ENCODE measurements around the gene PAQR3.

The PAQR3 gene
- total RNA-seq, result 24.6 to 26.7 reads per million in 2 donors

DNA sequence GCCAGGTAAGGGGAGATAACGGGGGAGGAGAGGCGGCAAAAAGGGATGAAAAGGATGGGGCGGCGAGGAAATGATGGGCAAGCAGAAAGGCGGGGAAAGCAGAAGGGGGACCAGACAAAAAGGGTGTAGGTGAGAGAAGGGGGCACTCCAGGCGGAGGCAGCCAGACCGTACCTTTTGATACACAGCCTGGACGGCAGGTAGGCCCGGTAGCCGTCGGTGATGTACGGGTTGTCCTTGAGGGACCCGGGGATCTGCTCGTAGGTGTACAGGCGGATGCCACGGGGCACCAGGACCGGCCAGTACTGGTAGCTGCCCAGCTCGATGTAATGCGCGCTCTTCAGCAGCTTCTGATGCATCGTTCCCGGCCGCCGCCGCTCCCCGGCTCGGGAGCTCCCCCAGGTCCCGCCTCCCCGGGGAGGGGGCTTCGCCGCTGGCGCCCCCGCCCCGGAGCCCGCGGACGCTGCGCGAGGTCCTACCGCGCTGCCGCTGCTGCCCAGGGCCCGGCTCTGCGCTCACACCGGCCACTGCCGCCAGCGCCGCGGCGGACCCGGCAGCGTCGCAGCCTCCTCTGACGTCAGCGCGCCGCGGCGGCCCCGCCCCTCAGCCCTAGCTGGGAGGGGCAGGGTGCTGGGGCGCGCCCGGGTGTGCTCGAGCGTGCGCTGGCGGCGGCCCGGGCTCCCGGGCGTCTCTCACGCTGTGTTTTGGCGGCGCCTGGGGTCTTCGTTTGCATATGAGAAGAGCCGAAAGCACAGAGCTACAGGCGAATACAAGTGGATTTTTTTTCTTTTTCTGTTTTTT is at the start of gene PAQR3:
PAQR3 (minus strand) TSS at position 571 of the 799 bp plus-strand sequence; CDS start at position 357, 214 bp downstream.
- DNase-seq, result peak; percentile 70 to 89 (median 75)

GRCh38 chr4:78987683-78988082 is 48.4 kb upstream of the PAQR3 start:
- DNase-seq, result no peak

DNA sequence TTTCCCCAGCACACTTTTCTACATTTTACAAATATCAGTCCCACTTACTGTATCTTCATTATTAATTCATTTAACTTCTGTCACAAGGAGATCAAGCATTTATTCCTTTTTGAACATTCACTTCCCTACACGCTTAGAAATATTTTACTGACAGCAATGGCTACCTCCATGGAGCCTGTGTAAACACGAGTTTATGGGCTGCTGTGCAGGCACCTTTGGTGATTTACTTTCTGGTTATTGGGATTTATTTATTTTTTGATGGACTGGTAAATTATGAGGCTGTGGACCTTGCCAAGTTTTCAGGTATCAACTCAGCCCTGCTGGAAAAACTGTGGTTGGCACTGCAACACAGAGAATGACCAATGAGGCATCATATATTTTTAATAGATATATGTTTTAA is 45.4 kb upstream of the PAQR3 start:
- DNase-seq, result no peak

DNA sequence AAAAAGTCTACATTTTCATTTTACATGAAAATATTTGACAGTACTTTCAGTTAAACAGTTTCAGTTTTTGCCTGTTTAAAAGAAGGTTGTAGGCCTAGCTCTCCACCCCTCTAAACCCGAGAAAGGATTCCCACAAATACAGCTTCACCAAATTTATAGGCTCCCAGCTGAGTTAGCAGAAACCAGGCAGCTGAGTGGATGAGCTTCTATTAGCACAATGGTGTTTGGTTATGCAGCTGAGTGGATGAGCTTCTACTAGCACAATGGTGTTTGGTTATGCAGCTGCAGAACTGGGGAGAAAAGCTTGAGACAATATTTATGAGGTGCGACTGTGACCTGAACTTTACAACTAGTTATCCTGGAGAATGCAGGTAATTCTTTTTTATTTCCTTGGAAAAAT is 36.6 kb upstream of the PAQR3 start:
- no peak for DNase-seq

DNA sequence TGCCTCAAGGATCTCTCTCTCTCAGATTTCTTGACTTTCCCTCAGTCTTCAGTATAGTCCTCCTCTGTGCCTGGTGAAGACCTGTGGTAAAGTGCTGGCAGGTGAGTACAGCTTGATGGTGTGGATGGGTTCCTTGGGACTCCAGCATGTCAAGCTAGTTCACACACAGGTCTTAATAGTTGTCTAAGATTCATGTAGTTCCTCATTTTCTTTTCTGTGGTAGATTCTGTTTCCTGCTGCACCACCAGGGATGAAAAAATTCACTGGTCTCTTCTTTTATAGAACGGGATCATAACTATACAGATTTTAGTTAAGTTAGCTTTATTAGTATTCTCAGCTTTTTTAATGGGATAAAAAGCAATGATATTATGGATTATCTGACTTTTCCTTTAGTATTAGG is 32.5 kb upstream of the PAQR3 start:
- DNase-seq, result no peak

DNA sequence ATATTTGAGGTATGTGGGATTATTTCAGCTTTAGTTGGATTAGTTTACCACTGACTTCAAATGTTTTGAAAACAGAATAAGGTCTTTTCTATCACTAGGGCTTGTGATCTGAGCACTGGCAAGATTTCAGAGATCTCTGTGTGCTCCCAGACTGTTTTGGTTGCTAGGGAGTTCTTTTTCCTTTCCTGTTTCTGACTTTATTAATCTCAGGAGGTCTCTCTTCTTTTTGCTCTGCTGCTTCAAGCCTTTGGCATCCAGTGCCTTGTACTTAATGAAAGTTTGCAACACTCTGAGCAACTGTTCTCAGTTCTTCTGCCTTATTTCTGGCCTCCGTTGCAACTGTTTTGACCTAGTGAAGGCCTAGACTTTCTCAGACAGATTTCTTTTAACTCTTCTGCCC is 32.1 kb upstream of the PAQR3 start:
- no peak for DNase-seq

DNA sequence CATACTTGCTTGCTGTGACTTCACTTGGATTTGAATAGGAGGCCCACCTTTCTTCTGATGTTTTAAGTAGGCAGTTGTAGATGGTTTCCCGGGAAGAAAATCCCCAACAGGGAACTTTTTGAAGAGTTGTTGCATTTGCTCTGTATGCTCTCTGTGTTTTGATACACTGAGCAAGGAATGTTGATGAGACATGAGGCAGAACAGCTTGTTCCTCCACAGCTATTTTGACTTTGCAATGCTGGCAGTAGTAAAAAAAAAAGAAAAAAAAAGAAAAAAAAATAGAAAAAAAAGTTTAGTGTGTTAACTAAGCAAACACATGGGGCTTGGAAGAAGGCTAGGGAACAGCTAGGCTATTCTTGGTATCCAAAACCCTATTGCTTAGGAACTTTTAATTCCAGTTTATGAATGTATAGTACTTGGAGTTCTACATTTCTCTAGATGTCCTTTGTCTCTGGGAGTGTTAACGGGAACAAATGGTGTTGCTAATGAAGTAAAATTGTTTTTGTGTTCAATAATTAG is 23.4 kb upstream of the PAQR3 start:
- no peak for DNase-seq

- no peak for DNase-seq
These were observed 21.7 kb upstream of the PAQR3 start for GRCh38 chr4:78960926-78961325.

DNA sequence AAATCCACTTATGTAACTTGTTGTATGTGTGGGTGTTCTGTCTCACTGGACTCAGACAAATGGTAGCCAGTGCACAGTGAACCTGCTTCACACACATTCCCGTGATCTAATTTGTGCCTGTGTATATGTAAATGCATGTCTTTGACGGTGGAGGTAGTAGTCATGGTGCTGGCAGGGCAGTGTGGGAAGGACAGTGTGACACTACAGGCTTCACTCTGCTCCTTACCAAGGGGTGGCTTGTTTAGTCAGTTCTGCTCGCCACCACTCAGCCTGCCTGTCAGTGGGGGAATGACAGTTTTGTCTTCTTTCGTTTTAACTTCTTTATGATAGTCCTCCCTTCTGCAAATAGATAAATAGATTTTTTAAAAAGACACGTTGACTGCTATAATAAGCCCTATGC is 17.7 kb upstream of the PAQR3 start:
- DNase-seq, result no peak

DNA sequence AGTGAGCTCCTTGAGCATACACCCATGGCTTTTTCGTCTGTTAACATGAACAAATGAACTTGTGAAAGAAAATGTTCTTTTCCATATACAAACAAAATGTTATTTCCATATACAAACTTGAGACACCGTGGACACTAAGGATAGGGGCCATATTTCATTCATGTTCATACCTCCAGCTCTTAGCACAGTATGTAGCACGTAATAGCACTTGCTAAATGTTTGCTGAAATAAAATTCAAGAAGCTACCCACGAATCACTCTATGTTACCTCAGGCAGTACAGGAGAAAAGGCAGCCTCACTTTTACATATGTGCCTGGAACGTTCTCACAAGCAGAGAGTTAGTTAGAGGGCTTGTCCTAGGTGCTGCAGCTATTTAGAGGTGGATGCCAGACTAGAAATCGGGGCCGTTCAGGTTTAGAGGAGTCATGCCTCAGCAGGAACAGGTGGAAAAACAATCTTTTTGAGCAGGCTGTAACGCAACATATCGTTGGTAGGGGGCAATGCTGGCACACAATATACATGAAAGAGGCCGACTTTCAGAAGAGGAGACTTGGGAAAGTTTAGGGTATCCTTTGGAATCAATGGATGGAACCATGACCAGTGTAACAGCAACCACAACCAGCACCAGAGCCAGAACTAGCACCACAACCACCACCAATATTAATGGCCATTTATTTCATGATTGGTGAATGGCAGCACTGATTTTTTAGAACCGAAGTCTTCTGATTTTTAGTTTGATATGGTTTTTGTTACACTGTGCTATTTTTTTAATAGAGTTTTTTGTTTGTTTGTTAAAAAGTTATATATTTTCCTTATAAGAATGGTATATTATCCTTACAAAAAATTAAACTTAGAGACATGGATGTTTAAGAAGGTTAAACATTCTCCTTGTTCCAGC is 14.8 kb upstream of the PAQR3 start:
- DNase-seq, result no peak

DNA sequence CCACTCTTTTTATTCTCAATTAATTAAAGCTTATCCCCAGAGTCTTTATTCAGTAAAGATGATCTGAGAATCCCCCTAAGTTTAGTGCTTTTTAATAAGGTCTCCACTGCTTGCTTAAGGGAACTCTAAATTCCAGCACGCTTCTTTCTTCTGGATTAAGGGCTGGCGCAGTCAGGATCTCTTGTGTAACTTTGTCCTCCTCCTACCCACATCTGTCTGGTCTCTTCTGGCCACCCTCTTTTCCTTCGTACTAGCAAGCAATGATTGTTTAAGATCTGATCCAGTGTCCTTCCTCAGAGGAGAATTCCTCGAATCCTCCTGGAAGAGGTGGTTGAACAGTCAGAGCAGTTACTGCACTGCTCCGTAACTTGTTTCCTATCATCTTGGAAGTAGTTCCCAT is 14.0 kb upstream of the PAQR3 start:
- no peak for DNase-seq

DNA sequence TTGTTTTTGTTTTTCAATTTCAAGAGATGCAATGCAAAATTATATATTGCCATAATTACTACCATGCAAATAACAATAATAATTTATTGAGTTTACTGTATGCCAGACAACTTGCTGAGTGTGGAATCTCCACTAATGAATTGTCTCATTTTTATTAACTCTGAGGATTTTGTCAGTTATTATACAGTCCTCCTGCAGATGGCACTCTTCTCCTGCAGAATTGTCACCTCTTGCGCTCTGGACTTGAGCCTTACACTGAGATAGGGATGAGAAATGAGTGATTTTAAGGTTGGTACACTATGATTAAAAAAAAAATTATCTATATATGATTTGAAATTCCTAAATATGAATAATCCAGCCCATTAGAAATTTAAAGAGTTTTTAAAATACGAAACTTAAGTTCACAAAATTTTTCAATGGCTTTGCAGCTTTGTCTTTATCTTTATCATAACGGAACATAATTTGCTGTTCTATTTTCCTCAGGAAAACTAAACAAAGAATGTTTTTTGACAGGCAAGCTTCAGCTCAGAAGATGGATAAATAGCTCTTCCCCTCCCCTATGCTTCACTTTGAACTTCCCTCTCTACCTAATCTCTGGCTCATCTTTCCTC is 12.7 kb upstream of the PAQR3 start:
- peak in 2 of 5 experiments; percentile 6 to 48 for DNase-seq

DNA sequence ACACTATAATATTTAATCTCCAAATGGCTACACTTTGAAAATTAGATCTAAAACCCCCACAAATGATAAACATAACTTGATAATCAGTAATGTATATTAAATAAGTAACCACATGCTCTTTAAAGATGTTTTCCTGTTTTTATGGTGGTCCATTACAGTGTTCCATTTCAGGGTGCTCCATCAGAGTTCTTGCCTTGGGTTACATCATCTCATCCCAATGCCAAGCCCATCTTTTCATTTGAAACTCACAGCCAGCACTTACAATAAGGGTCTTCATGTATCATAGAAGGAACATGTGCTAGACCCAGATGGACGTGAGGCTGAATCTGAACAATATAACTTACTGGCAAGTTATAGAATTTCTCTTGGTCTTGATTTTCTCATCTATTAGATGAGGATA is 10.5 kb upstream of the PAQR3 start:
- no peak for DNase-seq

DNA sequence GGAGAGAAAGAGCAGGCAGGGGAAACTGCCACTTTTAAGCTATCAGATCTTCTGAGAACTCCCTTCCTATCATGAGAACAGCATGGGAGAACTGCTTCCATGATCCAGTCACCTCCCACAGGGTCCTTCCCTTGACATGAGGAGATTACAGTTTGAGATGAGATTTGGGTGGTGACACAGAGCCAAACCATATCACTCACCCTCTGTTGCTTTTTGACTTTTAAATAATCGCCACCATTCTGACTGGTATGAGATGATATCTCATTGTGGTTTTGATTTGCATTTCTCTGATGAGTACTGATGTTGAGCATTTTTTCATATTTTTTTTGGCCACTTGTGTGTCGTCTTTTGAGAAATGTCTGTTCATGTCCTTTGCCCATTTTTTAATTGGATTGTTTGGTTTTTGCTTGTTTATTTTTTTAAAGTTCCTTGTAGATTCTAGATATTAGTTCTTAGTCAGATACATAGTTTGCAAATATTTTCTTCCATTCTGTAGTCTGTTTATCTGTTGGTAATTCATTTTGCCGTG is 6.5 kb upstream of the PAQR3 start:
- peak in 1 of 5 experiments; percentile 70 for DNase-seq

DNA sequence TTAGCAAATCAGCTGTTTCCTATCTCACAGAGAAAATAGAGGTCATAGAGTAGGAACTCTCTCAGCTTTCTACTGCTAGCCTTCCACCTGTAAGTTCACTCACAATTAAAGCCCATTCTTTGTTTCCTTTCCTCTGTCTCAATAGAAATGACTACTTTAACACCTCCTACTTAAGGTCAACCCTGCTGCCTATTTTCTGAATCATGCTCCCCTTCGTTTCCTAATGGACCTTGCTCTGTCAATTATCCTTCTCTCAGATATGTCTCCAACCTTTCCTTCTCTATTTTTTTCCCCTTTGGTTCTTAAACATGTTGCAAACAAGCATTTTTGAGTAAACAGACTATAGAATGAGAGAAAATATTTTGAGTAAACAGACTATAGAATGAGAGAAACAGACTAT is 5.1 kb upstream of the PAQR3 start:
- DNase-seq, result no peak

DNA sequence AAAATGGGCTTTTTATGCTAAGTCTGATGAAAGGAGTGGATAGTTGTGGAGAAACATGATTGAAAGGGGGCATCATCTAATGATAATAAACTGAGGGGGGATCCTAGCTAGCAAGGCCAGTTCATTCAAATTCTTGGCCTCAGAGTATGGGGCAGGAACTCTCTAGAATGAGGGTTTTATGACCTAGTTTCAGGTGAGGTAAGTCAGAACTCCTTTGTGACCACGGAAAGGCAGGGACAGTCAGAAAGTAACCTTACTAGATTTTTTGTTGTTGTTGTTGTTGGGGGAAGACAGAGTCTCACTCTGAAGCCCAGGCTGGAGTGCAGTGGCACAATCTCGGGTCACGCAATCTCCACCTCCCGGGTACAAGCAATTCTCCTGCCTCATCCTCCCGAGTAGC is 1.5 kb upstream of the PAQR3 start:
- peak in 1 of 5 experiments; percentile 55 for DNase-seq

DNA sequence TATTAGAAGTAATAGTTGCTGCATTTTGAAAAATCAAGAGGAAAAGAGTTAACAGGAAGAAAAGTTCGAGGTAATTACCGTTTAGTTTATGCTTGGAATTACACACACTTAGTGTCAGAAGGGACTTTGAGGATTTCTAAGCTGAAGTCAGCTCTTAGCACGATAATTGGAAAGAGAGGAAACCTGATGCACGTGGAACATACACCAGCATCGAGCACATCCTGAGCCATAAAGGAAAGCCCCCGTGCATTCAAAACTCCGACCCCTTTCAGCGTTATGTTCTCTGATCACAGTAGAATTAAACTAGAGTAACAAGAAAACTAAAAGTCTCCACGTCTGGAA is 400 bp upstream of the PAQR3 start:
- DNase-seq, result no peak

- DNase-seq, result no peak
These were observed 767 bp downstream of the PAQR3 start for GRCh38 chr4:78938474-78938867.

DNA sequence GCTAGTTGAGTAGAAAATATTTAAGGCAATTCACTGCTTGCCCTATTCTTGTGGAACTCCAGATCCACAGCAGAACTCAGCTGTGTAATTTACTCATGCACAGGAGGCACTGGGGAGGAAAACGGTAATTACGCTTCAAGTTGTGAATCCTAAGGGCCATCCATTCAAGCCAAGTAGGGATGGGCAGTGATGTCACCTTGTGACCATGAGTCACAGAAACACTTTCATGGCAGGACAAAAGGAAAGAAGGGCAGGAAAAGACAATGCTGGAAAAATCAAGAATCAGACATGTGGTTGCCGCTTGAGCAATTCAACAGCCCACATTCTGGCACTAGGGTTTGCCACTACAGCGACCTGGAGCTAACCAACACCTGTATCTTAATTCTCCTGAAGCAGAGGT is 1.4 kb downstream of the PAQR3 start:
- no peak for DNase-seq

GRCh38 chr4:78936989-78937388 is 2.2 kb downstream of the PAQR3 start:
- no peak for DNase-seq

- DNase-seq, result no peak
These were observed 9.1 kb downstream of the PAQR3 start for GRCh38 chr4:78930016-78930629.

GRCh38 chr4:78928835-78929234 is 10.4 kb downstream of the PAQR3 start:
- DNase-seq, result no peak

- DNase-seq, result no peak
These were observed 12.4 kb downstream of the PAQR3 start for GRCh38 chr4:78926826-78927225.
